Measurements from ENCODE around the gene RPS6KB2. TPM values are rescaled to one million over a fixed set of nuclear protein-coding genes. Genes with fewer than 3 reads are reported as not detected.

Gene RPS6KB2
- total RNA-seq, 1 experiment from 2014 or later = 54.1 TPM

DNA sequence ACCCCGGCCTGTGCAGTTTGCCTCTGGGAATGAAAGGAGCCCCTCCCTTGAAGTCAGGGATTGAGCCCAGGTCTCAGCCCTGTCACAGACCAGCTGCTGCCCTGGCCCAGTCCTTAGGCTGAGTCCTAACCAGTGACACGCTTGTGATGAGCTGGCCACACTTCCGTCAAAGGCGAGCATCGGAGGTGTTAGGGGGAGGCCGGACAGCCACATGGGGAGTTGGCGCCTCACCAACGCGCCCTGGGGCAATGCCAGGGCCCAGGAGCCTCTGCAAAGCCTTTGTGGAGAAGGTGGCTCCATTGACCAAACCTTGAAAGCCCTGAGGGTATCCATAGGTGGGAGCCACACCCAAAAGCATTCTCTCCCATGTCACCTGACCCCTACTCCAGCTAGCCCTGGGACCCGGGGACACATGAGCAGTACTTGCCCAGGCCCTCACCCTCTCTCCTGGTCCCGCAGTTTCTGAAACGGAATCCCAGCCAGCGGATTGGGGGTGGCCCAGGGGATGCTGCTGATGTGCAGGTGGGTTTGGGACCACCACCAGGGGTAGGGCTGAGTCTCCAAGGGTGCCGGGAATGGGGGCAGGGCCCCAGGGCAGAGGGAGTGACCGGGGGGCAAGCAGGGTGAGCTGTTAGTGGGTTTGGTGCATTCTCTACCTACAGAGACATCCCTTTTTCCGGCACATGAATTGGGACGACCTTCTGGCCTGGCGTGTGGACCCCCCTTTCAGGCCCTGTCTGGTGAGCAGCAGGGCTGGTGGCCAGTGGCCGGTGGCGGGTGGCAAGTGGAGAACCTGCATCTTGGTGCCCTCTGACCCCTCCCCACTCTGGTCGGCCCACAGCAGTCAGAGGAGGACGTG, 5.5 kb downstream of the RPS6KB2 start (continued):
- TF ChIP-seq POLR2A (IDR thresholded peaks at IDR 0.05; ENCODE audit: borderline replicate concordance, extremely low read depth, insufficient read depth, insufficient read length) = no peak

DNA sequence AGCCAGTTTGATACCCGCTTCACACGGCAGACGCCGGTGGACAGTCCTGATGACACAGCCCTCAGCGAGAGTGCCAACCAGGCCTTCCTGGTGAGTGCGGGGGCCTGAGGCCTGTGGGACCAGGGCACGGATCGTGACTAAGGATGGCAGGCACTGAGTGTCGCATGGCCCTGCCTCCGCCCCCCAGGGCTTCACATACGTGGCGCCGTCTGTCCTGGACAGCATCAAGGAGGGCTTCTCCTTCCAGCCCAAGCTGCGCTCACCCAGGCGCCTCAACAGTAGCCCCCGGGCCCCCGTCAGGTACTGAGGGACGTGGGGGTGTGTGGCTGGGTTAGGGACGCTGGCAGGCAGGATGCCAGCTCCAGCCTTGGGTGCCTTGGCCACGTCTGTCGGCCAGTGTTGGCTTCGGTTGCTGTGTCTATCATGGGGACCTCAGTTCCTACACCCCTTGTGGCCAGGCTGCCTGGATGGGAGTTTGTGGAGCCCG, 6.1 kb downstream of the RPS6KB2 start:
- Histone ChIP-seq H3K9ac (ENCODE audit: low read length) (no peak overlapping the region), H3K27ac (ENCODE audit: low read depth, low read length) (no peak overlapping the region), H3K4me3 (replicated peaks in 1 of 2; ENCODE audit: low read depth in 1 of 2, low read length in 2 of 2) (no peak overlapping the region), H3K27me3 (ENCODE audit: insufficient read depth, low read length) (no peaks in the 10 kb centered on the region), H3K36me3 (ENCODE audit: control insufficient read depth in 1 of 2, insufficient read depth in 2 of 2, low read length in 2 of 2) (peaks cover 10 to 17% of the 10 kb centered on the region in 2 experiments; a peak in 3 of 4 replicates), H3K4me2 (ENCODE audit: low read length) (no peak overlapping the region), H3K9me2 (ENCODE audit: insufficient read depth) (no peaks in the 10 kb centered on the region), H3K4me1 (ENCODE audit: control insufficient read depth in 1 of 2, insufficient read depth in 2 of 2, low read length in 2 of 2) (peaks cover 5 to 13% of the 10 kb centered on the region in 2 experiments), H3K9me3 (ENCODE audit: control insufficient read depth in 1 of 2, insufficient read depth in 1 of 2, low read depth in 1 of 2, low read length in 2 of 2) (no peaks in the 10 kb centered on the region), H3K79me2 (ENCODE audit: insufficient read depth, low read length) (peaks cover 15% of the 10 kb centered on the region), H4K20me1 (ENCODE audit: insufficient read depth) (no peaks in the 10 kb centered on the region), H2AFZ (ENCODE audit: low read depth, low read length, poor library complexity, severe bottlenecking) (no peak overlapping the region)
- ChIA-PET CTCF (no interaction called here), RAD21 (ENCODE audit: low non-redundant PET in 1 of 2, low total read pairs in 2 of 2, uncharacterized antibody in 2 of 2, unreplicated experiment in 2 of 2) (no interaction called here), POLR2A (no interaction called here)
- no TSS peak for BruUV-seq (replicated peaks)
- DNase-seq (ENCODE audit: low read depth, low spot score) = no peak
- ATAC-seq = no peak
- intact Hi-C loops (cut with micrococcal nuclease) = no loop called here
- no peak for TF ChIP-seq SIN3A (IDR thresholded peaks at IDR 0.05; ENCODE audit: low read depth)
- TF ChIP-seq EGR1 (IDR thresholded peaks at IDR 0.05; ENCODE audit: low read depth) = no peak
- TF ChIP-seq SRF (IDR thresholded peaks at IDR 0.05; ENCODE audit: low read depth) = no peak
- no peak for TF ChIP-seq JUND (IDR thresholded peaks at IDR 0.05)
- TF ChIP-seq, protein P1, sequence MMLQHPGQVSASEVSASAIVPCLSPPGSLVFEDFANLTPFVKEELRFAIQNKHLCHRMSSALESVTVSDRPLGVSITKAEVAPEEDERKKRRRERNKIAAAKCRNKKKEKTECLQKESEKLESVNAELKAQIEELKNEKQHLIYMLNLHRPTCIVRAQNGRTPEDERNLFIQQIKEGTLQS (IDR thresholded peaks at IDR 0.05) = no peak
- TF ChIP-seq, protein P2, sequence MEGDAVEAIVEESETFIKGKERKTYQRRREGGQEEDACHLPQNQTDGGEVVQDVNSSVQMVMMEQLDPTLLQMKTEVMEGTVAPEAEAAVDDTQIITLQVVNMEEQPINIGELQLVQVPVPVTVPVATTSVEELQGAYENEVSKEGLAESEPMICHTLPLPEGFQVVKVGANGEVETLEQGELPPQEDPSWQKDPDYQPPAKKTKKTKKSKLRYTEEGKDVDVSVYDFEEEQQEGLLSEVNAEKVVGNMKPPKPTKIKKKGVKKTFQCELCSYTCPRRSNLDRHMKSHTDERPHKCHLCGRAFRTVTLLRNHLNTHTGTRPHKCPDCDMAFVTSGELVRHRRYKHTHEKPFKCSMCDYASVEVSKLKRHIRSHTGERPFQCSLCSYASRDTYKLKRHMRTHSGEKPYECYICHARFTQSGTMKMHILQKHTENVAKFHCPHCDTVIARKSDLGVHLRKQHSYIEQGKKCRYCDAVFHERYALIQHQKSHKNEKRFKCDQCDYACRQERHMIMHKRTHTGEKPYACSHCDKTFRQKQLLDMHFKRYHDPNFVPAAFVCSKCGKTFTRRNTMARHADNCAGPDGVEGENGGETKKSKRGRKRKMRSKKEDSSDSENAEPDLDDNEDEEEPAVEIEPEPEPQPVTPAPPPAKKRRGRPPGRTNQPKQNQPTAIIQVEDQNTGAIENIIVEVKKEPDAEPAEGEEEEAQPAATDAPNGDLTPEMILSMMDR (IDR thresholded peaks at IDR 0.05 in 2 of 3, conservative IDR thresholded peaks at IDR 0.05 in 1 of 3; ENCODE audit: borderline replicate concordance in 1 of 3, insufficient read depth in 1 of 3, low read depth in 2 of 3, low read length in 2 of 3) = no peak
- TF ChIP-seq ZFX (IDR thresholded peaks at IDR 0.05) = no peak
- no peak for TF ChIP-seq TCF7L2 (IDR thresholded peaks at IDR 0.05; ENCODE audit: borderline replicate concordance, extremely low read depth, insufficient read depth, insufficient read length)
